ENCODE results near the gene BRD4.

BRD4 gene

DNA sequence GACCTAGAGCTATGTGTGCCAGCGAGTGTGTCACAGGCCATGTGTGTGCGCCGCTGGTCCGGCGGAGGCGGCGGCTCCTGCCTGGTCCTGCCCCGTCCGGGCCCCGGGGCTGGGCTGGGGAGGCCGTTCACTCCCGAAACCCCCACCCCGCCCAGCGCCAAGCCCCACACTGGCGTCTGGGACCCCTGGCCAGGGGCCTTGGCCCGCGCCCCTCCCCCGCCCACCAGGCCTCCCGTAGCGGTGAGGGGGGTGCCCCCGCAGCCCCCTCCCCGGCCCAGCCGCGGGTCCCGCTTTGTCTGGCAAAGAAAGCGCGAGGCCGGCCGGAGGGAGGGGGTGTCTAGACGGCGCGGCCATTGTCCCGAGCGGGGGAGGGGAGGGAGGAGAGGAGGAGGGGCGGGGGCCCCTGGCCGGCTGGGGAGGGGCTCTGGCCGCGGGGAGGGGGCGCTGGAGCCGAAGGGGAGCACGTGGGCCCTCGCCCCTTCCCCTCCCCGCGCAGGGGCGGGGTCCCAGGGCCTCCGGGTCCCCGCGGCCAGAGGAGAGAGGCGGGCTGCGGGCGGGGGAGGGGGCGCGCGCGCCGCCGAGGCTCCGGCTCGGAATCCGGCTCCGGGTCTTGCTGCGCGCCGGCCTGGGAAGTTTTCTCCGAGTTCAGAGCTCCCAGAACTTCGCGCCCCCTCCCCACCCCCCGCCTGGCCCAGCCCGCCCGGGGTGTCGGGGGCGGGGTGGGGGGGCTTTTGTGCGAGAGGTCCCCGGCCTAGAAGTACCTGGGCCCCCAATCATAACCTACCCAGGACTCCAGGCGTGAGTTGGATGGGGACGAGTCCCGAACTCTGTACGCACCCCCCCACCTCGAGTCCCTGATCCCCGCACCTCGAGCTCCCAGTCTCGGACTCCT is 132.4 kb downstream of the BRD4 start:
- in situ Hi-C loops (cut with HindIII; ENCODE audit: low pct_unique_long_range_greater_than_20kb, low sequenced_read_pairs), result no loop called here
- no peak for TF ChIP-seq JUND (IDR thresholded peaks at IDR 0.05; ENCODE audit: low read depth)
- peak in 1 of 2 experiments; percentile 72 for DNase-seq (ENCODE audit: low read depth in 1 of 2, low spot score in 1 of 2)

DNA sequence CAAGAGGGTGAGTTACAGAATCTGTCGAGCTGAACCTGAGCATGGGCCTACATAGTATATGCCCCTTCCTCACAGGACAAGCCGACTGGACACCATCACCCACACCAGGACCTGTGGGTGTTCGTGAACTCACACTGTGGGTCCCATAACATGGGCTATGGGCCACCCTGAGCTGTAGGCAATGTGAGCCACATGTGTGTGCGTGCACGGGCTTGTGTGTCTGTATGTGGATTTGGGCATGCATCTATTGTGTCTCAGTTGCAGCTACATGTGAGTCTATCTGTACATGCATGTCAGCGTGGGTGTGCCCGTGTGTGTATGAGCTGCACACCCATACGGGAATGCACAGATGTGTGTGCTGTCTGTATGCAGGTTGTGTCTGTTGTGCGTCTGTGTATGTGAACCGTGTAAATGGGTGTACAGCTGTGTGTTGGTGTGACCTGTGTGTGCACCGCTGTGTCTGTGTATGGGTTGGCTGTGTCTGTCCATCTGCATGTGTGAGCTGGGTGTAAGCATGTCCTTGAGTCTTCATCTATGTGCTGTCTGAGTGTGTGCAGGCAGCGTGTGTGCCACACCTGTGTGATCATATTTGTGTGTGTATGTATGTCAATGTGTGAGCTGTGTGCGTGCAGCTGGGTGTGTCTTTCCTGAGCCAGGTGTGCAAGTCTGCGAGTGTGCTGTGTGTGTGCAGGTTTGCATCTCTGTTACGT is 133.2 kb downstream of the BRD4 start:
- in situ Hi-C loops (cut with HindIII; ENCODE audit: low pct_unique_long_range_greater_than_20kb, low sequenced_read_pairs), result no loop called here
- DNase-seq (ENCODE audit: low read depth in 1 of 2, low spot score in 1 of 2), result no peak
- TF ChIP-seq JUND (IDR thresholded peaks at IDR 0.05; ENCODE audit: low read depth), result no peak

DNA sequence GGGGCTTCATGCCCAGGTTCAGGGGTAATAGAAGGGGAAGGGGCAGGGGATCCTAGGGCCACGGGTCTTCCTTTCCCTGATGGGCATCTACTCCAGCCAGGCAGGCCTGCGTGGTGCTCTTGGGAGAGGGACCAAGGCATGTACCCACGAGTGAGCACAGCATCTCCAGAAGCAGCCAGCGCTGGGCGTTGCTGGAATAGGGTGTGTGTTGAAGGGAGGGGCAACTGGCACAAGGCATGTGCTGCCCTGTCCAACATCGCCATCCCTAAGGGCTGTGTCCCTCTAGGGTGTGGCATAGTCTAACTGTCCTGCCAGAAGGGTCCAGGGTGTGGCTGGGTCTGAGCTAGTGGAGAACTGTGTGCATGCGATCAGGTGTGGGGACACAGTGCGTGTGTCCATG is 134.4 kb downstream of the BRD4 start:
- no peak for DNase-seq (ENCODE audit: low read depth in 1 of 2, low spot score in 1 of 2)
- in situ Hi-C loops (cut with HindIII; ENCODE audit: low pct_unique_long_range_greater_than_20kb, low sequenced_read_pairs), result no loop called here
- no peak for TF ChIP-seq JUND (IDR thresholded peaks at IDR 0.05; ENCODE audit: low read depth)

DNA sequence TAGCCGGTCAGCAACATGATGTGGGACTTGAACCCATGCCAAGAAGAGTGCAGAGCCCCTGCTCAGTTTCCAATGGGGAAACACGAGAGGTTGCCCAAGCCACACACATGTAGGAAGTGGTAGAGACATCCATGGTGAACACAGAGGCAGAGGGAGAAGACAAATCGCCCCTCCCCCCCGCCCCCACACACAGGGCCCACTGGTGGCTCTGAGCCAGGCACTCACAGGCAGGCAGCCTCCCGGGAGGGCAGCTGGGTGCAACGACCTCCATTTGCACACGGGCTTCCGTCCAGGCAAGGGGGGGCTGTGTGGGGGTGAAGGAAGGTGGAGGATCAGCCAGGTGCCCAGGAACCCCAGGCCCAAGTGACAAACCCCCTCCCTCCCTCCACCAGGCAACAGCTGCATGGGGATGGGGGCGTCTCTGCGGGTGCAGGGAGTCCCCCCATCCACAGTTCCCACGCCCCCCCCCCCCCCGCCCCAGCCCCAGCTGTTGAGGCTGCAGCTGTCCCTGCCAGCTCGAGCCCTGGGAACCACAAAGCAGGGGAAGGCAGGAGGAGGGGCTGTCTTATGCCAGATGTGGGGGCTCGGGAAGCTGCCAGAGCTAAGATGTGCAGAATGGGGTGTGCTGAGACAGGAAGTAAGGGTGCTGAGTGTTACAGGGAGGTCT is 134.9 kb downstream of the BRD4 start:
- in situ Hi-C loops (cut with HindIII; ENCODE audit: low pct_unique_long_range_greater_than_20kb, low sequenced_read_pairs), result no loop called here
- DNase-seq (ENCODE audit: low read depth in 1 of 2, low spot score in 1 of 2), result peak in 1 of 2 experiments; percentile 19
- TF ChIP-seq JUND (IDR thresholded peaks at IDR 0.05; ENCODE audit: low read depth), result no peak

DNA sequence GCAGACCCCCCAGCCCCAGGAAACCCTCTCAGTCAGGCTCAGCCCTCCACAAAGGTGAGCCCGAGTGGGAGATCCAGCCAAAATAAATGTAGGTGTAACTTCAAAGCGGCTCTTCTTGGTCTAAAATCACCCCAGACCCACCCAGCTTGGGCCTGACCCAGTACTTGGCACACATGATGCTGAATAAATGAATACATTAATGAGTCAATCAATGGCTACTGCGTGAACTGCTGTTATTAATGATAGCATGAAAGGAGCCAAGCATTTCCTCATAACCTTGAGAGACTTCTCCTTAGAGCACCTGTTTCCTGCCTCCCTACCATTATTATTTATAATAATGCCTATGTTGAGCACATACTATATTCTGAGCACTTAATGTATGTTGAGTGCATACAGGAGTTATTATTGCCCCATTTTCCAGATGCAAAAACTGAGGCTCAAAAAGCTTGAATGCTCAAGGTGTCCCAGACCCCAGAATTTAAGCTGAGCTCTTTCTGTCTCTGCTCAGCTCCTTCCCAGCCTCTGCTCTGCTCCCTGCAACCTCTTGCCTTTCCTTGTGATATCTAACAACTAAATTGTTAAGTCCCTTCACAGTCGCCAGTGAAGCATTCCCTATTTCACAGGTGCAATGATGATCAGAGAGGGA is 135.9 kb downstream of the BRD4 start:
- TF ChIP-seq JUND (IDR thresholded peaks at IDR 0.05; ENCODE audit: low read depth), result no peak
- in situ Hi-C loops (cut with HindIII; ENCODE audit: low pct_unique_long_range_greater_than_20kb, low sequenced_read_pairs), result no loop called here
- no peak for DNase-seq (ENCODE audit: low read depth in 1 of 2, low spot score in 1 of 2)

DNA sequence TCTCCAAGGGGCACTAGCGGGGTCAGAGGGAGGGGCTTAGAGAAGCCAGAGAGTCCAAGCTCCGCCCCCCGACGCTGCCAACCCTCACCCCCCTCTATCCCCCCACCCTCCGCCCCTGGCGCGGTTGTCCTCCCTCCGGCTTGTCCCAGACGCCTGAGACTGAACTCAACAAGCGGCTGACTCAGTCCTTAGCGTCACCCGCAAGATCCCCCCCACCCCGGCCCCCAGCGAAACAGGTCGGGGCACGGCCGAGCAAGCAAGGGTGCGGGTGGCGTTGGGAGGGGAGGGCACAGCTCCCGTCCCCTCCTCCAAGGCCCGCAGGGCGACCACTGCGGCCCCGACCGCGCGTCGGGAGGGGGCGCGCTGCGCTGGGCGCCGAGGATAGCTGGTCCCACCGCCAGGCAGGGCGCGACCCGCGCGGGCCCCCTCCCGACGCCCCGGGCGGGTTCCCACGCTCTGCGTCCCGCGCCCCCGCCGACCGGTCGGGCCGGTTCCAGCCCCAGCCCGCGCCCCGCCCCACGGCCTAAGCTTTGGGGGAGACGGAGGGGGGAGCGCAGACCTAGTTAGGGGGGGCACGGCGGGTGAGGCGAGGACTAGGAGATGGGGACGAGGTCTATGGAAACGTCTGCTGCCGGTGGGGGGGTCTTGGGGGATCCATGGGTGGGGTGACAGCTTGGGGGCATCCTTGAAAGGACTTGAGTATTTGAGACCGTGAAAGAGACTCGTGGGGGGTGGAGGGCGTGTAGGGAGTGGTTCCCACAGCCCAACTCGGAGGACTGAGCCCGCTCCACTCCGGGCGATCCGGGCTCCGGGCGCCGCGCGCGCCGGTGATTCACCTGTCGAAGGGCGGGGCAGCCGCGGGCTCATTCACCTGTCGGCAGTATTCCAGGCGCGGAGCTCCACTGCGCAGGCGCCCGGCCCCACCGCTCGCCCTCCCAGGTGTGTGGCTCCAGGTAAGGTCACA is 136.7 kb downstream of the BRD4 start:
- peak; percentile 86 for TF ChIP-seq JUND (IDR thresholded peaks at IDR 0.05; ENCODE audit: low read depth)
- in situ Hi-C loops (cut with HindIII; ENCODE audit: low pct_unique_long_range_greater_than_20kb, low sequenced_read_pairs), result no loop called here
- peak; percentile 75 to 96 for DNase-seq (ENCODE audit: low read depth in 1 of 2, low spot score in 1 of 2)

DNA sequence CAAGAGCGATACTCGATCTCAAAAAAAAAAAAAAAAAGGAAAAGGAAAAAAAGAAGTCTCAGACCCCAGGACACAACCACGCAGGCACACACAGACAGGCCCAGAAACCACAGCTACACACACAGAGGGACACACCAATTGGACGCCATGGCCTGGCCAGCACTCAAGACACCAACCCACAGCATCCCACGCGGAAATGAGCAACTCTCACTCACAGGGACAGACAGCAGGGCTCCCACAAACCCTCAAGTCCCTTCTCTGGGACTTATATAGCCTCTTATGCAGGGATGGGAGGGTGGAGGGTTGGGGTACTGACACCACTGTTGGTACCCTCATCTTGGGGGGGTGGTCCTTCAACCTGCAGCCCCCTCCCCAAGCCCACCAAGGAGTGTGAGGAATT is 137.4 kb downstream of the BRD4 start:
- in situ Hi-C loops (cut with HindIII; ENCODE audit: low pct_unique_long_range_greater_than_20kb, low sequenced_read_pairs), result no loop called here
- no peak for DNase-seq (ENCODE audit: low read depth in 1 of 2, low spot score in 1 of 2)
- no peak for TF ChIP-seq JUND (IDR thresholded peaks at IDR 0.05; ENCODE audit: low read depth)

DNA sequence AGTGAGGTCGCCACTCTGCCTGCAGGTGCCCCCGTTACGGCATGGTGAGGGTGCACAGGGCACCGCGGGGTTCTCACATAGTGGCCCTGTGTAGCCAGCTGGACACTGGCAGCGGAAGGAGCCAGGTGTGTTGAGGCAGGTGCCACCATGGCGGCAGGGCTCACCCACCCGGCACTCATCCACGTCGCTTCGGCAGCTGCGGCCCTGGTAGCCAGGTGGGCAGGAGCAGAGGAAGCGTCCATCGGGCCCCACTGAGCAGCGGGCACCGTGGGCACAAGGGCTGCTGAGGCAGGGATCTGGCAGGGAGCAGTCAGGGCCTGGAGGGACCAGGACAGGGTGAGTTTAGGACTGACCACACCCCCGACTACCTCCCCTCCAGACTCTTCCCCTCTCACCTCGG is 140.4 kb downstream of the BRD4 start:
- in situ Hi-C loops (cut with HindIII; ENCODE audit: low pct_unique_long_range_greater_than_20kb, low sequenced_read_pairs), result no loop called here
- DNase-seq (ENCODE audit: low read depth in 1 of 2, low spot score in 1 of 2), result no peak
- no peak for TF ChIP-seq JUND (IDR thresholded peaks at IDR 0.05; ENCODE audit: low read depth)

DNA sequence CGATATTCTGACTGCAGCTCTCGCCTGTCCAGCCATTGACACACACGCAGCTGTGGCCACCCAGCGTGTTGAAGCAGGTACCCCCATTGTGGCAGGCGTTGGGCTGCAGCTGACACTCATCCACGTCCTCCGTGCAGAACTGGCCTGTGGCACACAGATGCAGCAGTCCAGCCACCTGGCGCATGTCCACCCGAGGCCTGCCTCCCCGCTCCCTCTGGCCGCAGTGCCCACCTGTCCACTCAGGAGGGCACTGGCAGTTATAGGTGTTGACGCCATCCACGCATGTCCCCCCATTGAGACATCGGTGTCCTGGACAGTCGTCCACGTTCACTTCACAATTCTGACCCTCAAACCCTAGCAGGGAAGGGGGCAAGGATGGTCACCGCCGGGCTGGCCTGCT is 140.8 kb downstream of the BRD4 start:
- in situ Hi-C loops (cut with HindIII; ENCODE audit: low pct_unique_long_range_greater_than_20kb, low sequenced_read_pairs), result no loop called here
- no peak for DNase-seq (ENCODE audit: low read depth in 1 of 2, low spot score in 1 of 2)
- no peak for TF ChIP-seq JUND (IDR thresholded peaks at IDR 0.05; ENCODE audit: low read depth)

DNA sequence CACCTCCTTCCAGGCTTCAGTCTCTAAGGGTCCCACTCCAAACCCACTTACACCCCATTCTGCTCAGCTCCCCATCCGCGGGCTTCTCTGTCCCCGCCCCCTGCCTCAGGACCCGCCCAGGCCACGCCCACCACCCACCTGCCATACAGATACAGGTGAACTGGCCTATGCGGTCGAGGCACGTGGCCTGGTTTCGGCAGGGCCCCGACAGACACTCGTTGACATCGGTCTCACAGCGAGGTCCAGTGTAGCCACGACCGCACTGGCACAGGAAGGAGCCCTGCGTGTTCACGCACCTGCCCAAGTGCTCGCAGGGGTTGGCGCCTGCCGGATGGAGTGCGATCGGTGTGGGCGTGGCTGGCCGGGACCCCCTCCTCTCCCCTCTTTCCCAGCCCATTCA is 143.5 kb downstream of the BRD4 start:
- DNase-seq (ENCODE audit: low read depth in 1 of 2, low spot score in 1 of 2), result no peak

More for the DNA sequence above, 143.5 kb downstream of the BRD4 start:
- TF ChIP-seq JUND (IDR thresholded peaks at IDR 0.05; ENCODE audit: low read depth), result no peak
- in situ Hi-C loops (cut with HindIII; ENCODE audit: low pct_unique_long_range_greater_than_20kb, low sequenced_read_pairs), result no loop called here

Data from T47D (cell line).